ENCODE measurements around the gene MRPS31.
A peak's percentile ranks its signal among the peaks of the same experiment; 100 is the strongest.
"Not testable (repeated sequence)": the region's sequence is repeated elsewhere in the genome, so short reads cannot be mapped to it uniquely, and the experiment has no call there.

The MRPS31 gene

GRCh38 chr13:40801255-40802217 lies 30.5 kb upstream of the MRPS31 start:
- DNase-seq (ENCODE audit: insufficient read length) (no peak), FAIRE-seq (no peak)
- no peak for TF ChIP-seq POLR2A (IDR thresholded peaks at IDR 0.05; ENCODE audit: low read depth, low read length)
- TF ChIP-seq POLR2AphosphoS5 (IDR thresholded peaks at IDR 0.05; ENCODE audit: low read depth, low read length) = no peak
- no peak for TF ChIP-seq TAF1 (IDR thresholded peaks at IDR 0.05; ENCODE audit: borderline replicate concordance, low read depth, low read length)

GRCh38 chr13:40800559-40800958 lies 29.6 kb upstream of the MRPS31 start:
- no peak for FAIRE-seq
- DNase-seq (ENCODE audit: insufficient read length) = no peak
- TF ChIP-seq TAF1 (IDR thresholded peaks at IDR 0.05; ENCODE audit: borderline replicate concordance, low read depth, low read length) (no peak), POLR2A (IDR thresholded peaks at IDR 0.05; ENCODE audit: low read depth, low read length) (no peak), POLR2AphosphoS5 (IDR thresholded peaks at IDR 0.05; ENCODE audit: low read depth, low read length) (no peak)

- DNase-seq (ENCODE audit: insufficient read length) (no peak), FAIRE-seq (no peak)
- TF ChIP-seq TAF1 (IDR thresholded peaks at IDR 0.05; ENCODE audit: borderline replicate concordance, low read depth, low read length) = no peak
- no peak for TF ChIP-seq POLR2A (IDR thresholded peaks at IDR 0.05; ENCODE audit: low read depth, low read length)
- no peak for TF ChIP-seq POLR2AphosphoS5 (IDR thresholded peaks at IDR 0.05; ENCODE audit: low read depth, low read length)
Observed at GRCh38 chr13:40799508-40799907, 28.5 kb upstream of the MRPS31 start.

GRCh38 chr13:40798380-40798779 lies 27.4 kb upstream of the MRPS31 start:
- FAIRE-seq (no peak), DNase-seq (ENCODE audit: insufficient read length) (no peak)
- TF ChIP-seq TAF1 (IDR thresholded peaks at IDR 0.05; ENCODE audit: borderline replicate concordance, low read depth, low read length) = no peak
- TF ChIP-seq POLR2AphosphoS5 (IDR thresholded peaks at IDR 0.05; ENCODE audit: low read depth, low read length) = no peak
- no peak for TF ChIP-seq POLR2A (IDR thresholded peaks at IDR 0.05; ENCODE audit: low read depth, low read length)

- FAIRE-seq (no peak), DNase-seq (ENCODE audit: insufficient read length) (no peak)
- TF ChIP-seq TAF1 (IDR thresholded peaks at IDR 0.05; ENCODE audit: borderline replicate concordance, low read depth, low read length) (no peak), POLR2A (IDR thresholded peaks at IDR 0.05; ENCODE audit: low read depth, low read length) (no peak), POLR2AphosphoS5 (IDR thresholded peaks at IDR 0.05; ENCODE audit: low read depth, low read length) (no peak)
Observed at GRCh38 chr13:40796649-40797048, 25.7 kb upstream of the MRPS31 start.

GRCh38 chr13:40794414-40795368 lies 23.7 kb upstream of the MRPS31 start:
- DNase-seq (ENCODE audit: insufficient read length) (no peak), FAIRE-seq (no peak)
- TF ChIP-seq POLR2A (IDR thresholded peaks at IDR 0.05; ENCODE audit: low read depth, low read length) = no peak
- no peak for TF ChIP-seq POLR2AphosphoS5 (IDR thresholded peaks at IDR 0.05; ENCODE audit: low read depth, low read length)
- no peak for TF ChIP-seq TAF1 (IDR thresholded peaks at IDR 0.05; ENCODE audit: borderline replicate concordance, low read depth, low read length)

GRCh38 chr13:40793339-40793738 lies 22.3 kb upstream of the MRPS31 start:
- TF ChIP-seq POLR2AphosphoS5 (IDR thresholded peaks at IDR 0.05; ENCODE audit: low read depth, low read length) = no peak
- FAIRE-seq = no peak
- no peak for DNase-seq (ENCODE audit: insufficient read length)

- TF ChIP-seq POLR2A (IDR thresholded peaks at IDR 0.05; ENCODE audit: low read depth, low read length) (no peak), TAF1 (IDR thresholded peaks at IDR 0.05; ENCODE audit: borderline replicate concordance, low read depth, low read length) (no peak), POLR2AphosphoS5 (IDR thresholded peaks at IDR 0.05; ENCODE audit: low read depth, low read length) (no peak)
Observed at GRCh38 chr13:40792284-40793051, 21.5 kb upstream of the MRPS31 start.

GRCh38 chr13:40790154-40790616 lies 19.2 kb upstream of the MRPS31 start:
- no peak for DNase-seq (ENCODE audit: insufficient read length)

More at GRCh38 chr13:40792284-40793051, 21.5 kb upstream of the MRPS31 start:
- no peak for FAIRE-seq
- DNase-seq (ENCODE audit: insufficient read length) = no peak

GRCh38 chr13:40789275-40790153 lies 18.5 kb upstream of the MRPS31 start, which contains the start of gene SLC25A15:
TSS of gene SLC25A15 (plus strand) at chr13:40789611. CDS start at chr13:40793227, 3,616 bp downstream.
- FAIRE-seq (peak; percentile 86), DNase-seq (ENCODE audit: insufficient read length) (peak; percentile 79)
- TF ChIP-seq POLR2AphosphoS5 (IDR thresholded peaks at IDR 0.05; ENCODE audit: low read depth, low read length) (peak; percentile 64; the same call in 1 of the 2 replicates), TAF1 (IDR thresholded peaks at IDR 0.05; ENCODE audit: borderline replicate concordance, low read depth, low read length) (peak; percentile 31; the same call in 1 of the 2 replicates), POLR2A (IDR thresholded peaks at IDR 0.05; ENCODE audit: low read depth, low read length) (peak; percentile 76; the same call in 1 of the 2 replicates)

More at GRCh38 chr13:40790154-40790616, 19.2 kb upstream of the MRPS31 start:
- TF ChIP-seq POLR2AphosphoS5 (IDR thresholded peaks at IDR 0.05; ENCODE audit: low read depth, low read length) (no peak), POLR2A (IDR thresholded peaks at IDR 0.05; ENCODE audit: low read depth, low read length) (no peak), TAF1 (IDR thresholded peaks at IDR 0.05; ENCODE audit: borderline replicate concordance, low read depth, low read length) (no peak)
- no peak for FAIRE-seq

GRCh38 chr13:40788540-40789274 lies 17.7 kb upstream of the MRPS31 start:
- FAIRE-seq; DNase-seq (ENCODE audit: insufficient read length): not testable (repeated sequence)
